Activated gamma-delta T cell (primary cell): Measurements from ENCODE around the gene FAM20C.

Experiments used
- DNase-seq: peaks from one replicate; lab custom pipeline; 2025; lab: John Stamatoyannopoulos, UW

The FAM20C gene

DNA sequence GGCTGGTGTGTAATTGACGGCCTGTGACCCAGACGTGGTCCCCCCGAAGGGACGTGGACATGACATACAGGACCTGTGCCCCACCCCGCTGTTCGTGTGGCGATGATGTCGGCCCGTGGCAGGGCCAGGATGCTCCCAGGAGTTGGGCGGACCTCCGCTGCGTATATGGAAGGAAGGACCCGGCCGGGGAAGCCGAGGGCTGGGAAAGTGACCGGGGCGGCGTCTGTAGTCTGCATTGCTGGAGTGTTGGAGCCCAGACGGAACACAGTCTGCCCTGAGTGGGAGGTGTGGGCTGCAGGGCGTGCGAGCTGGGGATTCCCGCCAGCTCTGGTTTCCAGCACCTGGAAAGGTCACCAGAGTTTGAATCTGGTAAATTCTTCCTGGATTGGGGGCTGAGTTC lies 52.6 kb downstream of the FAM20C start:
- no peak for DNase-seq

DNA sequence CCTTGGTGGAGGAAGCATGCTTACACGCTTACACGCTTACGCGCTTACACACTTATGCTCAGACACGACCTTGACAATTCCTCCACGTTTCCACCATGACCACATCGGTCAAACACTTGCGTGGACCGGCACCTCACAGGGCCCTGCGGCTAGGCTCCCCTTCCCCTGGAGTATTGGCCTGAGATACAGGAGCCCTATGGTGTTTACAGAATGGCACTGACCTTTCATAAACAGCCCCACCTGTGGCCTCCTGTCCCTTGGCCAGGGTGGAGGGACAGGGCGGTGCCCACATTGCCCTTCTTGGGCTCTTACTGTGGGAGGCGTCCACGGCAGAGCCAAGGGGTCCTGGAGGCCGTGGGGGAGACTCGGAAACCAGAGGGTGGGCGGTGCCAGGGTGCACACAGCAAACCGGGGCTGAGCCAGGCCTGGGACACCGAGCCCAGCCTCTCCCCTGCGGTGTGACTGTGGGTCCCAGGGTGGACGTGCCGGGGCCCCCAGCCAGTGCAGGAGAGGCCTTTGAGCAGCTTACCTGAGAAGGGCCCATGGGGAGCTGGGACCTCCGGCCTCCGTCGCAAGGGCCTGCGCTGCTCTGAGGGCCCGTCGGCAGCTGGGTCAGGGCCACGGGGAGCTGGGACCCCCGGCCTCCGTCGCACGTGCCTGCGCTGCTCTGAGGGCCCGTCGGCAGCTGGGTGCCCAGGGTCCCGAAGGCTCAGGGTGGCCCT lies 53.4 kb downstream of the FAM20C start:
- DNase-seq = no peak

DNA sequence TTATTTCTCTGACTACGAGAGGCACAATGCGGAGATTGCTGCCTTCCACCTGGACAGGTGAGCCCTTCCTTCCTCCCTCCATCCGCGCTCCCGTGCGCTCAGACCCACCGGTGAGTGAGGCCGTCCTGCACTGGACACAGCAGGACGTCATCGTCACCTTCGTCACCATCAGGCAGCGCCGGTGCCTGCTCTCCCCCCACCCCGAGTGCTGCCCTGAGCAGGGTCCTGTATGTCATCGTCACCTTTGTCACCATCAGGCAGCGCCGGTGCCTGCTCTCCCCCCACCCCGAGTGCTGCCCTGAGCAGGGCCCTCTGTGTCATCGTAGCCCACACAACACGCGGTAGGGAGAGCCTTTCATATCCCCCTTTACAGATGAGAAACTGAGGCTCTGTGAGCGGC lies 54.1 kb downstream of the FAM20C start:
- DNase-seq = no peak

DNA sequence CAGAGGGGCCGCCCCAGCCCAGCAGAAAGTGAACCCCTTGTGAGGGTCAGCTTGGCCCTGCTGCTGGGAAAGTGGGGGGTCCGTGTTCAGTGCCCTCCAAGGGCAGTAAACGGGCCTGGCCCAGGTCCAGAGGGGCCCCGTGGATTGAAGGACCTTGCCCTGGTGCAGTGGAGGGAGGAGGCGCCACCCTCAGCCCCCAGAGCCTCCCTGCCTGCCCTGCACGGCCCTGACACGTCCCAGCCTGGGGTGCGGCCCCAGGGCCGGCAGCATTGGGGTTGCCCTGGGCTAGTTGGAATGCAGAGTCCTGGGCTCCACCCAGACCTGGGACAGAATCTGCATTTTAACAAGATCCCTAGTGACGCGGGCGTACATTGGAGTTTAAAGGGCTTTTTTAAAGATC lies 54.8 kb downstream of the FAM20C start:
- DNase-seq = no peak

DNA sequence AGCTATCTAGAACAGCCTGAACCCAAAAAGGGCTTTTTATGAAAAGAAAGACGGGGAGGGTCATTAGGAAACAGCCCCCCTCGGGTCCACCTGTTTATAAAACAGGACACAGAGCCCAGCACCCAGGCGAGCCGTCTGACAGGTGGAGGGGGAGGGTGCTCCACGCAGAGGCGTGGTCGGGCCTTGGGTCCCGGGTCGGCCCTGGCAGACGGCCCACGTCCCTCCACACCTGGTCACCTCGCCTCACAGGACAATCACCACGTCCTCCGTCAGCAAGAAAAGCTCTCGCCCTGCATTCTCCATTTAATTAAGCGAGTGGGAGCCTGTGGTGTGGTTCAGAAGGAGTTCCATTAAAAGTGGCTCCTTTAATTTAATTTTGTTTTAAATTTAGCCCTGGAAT lies 55.3 kb downstream of the FAM20C start:
- no peak for DNase-seq

DNA sequence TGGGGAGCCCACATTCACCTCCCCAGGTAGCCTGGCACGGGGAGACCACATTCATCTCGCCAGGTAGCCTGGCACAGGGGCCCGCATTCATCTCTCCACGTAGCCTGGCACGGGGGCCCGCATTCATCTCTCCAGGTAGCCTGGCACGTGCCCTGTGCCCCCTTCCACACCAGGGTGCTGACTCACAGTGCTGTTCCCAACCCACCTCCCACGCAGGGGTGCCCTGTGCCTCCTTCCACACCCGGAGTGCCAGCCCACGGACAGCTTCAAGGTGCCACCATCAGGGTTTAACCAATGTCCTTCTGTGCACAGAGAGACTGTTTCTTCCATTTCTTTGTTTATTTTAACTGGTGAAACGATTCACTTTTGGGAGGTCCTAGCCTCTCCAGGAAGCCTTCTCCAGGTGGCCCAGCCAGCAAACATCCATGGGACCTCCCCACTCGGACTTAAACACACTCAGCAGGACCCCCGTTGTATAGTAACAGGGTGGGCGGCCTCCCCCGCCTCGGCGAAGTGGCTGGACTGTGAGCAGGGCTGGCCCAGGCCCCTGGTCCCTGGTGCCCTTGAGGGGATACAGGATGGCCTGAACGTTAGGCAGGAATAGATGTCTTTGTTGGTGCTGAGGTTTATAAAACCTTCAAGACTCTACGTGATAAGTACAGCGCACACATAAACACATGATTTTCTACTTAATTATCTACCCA lies 56.5 kb downstream of the FAM20C start:
- DNase-seq = no peak

DNA sequence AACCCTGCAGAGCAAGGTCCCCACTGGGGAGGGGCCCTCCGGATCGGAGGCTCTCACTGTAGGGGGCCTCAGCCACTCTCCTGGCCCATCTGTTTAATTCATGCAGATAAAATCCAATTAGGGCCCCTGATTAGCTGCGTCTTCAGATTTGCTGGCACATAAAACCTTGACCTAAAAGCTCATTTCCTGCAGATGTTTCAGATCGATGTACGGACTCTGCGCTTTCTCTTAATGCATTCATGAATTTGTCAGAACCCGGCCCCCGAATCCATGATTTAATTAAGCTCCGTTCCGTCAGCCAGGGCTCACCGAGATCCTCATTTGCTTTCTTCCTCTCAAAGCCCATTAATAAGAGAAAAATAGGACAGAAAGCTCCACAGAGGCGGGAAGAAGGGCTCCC lies 57.6 kb downstream of the FAM20C start:
- DNase-seq = no peak

DNA sequence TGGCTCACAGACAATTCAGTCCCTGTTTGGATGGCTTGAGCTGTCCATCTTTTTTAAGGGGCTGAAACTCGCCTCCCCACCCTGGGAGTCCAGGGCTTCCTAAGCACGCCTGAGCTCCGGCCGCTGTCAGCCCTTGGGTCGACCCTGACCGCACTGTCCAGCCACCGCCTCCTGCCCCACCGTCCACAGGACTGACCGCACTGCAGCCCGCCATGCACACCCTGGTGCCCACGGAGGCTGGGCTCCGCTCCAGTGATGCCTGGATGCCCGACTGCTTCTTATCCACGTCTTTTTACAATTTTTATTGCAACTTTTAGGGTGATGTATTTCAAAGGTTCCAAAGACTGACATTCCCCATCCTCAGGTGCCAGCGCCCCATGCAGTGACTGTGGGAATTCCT lies 58.2 kb downstream of the FAM20C start:
- DNase-seq = no peak

DNA sequence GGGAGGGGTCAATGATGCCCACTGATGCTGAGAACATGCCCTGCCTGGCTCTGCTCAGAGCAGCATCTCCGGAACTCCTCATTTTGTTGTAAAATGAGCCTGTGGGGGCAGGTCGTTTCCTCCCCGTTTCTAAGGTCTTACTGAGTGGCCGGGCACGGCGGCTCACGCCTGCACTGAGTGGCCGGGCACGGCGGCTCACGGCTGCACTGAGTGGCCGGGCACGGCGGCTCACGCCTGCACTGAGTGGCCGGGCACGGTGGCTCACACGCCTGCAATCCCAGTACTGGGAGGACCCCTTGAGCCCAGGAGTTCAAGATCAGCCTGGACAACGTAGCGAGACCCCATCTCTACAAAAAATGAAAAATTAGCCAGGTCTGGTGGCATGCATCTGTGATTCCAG lies 58.6 kb downstream of the FAM20C start:
- DNase-seq = no peak

DNA sequence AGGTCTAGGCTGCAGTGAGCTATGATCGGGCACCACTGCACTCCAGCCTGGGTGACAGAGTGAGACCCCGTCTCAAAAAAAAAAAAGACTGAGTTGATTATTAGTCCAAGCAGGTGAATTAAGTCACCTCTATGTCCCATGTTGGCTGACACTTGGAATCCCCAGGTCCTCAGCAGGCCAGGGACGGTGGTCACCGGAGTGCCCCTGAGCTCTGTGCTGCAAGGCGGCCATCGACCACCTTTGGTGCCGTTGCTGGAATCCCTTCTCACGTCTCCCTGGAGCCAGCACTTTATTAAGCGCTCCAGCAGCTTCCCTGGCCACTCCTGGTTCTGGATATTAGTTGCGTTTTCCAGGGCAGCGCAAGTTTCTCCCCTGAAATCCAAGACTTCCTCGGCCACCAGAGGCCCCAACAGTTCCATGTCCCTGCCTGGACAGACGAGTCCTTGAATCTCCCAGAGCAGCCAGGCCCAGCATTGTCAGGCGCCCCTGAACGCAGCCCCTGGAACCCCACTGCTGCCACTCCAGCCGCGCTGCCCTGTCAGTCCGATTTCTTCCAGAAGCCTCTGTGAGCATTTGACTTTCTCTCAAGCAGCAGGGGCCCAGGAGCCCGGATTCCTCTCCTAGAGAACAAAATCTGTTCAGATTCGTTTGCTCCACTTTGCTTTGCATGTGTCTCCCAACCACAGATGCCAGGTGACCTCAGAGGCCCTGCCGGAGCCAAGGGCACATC lies 59.2 kb downstream of the FAM20C start:
- no peak for DNase-seq

DNA sequence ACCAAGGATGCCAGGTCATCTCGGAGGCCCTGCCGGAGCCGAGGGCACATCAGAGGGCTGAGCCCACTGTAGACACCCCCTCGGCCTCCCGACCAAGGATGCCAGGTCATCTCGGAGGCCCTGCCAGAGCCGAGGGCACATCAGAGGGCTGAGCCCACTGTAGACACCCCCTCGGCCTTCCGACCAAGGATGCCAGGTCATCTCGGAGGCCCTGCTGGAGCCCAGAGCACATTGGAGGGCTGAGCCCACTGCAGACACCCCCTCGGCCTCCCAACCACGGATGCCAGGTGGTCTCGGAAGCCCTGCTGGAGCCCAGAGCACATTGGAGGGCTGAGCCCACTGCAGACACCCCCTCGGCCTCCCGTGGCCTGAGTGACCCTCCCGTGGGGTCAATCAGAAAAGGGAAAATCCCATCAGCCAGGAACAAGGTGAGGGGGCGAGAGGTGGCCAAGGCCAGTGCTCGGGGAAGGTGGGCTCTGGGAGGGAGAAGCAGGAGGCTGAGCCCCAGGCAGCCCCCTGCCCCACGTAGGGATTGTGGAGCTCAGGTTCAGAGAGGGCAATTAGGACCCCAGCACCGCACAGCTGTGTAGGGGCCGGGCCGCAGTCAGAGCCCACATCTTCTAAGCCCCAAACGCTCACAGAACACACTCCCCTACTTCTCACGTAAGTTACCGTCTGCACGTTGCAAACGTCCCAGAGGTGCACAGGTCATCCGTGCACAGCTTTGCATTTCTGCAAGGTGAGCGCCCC lies 60.0 kb downstream of the FAM20C start:
- no peak for DNase-seq

DNA sequence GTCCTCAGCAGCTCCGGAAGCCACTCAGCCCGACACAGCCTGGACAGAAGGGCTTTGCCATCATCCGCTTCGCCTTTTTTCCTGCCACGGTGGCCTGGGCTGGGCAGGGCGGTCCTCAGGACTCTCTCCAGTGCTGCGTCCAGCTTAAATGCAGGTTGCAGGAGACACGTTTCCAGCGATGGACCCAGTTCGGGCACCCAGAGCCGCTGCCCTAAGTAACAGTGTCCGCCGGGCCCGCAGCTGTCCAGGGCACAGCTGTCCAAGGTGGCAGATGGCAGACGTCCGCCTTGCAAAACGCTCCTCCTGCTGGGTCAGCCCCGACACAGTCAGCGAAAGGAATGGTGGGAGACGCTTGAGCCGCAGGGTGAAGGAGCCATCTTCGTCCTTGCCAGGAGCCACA lies 60.6 kb downstream of the FAM20C start:
- DNase-seq = no peak

DNA sequence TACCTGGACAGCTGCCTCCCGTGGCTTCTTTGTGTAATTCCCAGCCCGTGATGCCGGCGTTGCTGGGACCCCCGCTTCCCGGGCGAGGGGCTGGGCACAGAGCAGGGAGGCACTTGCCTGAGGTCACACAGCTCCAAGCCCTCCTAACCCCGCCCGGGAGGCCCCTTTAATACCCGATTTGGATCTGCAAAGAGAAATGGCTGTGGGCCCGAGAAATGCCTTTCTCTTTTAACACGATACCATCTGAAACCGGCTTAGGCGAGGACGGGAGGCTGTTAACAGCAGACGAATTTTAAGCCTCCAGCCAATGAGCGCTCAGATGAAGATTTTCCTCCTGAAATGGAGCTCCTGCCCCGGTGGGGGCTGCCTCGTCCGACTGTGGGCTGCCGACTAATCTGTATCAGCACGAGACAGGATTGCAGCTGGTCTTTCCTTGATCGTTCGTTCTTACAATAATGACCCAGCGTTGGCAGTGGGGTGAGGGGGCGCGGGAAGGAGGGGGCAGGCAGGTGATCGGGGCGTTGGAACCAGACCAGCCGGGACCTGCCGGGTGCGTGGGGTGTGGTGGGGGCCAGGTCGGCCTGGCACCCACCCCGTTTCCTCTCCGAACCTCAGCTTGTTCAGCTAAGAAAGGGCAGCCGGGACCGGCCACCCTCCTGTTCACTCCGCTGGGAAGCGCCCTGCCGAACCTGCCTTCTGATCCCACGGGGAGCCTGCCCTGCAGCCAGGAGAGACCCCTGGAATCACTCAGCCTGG lies 61.4 kb downstream of the FAM20C start:
- no peak for DNase-seq

DNA sequence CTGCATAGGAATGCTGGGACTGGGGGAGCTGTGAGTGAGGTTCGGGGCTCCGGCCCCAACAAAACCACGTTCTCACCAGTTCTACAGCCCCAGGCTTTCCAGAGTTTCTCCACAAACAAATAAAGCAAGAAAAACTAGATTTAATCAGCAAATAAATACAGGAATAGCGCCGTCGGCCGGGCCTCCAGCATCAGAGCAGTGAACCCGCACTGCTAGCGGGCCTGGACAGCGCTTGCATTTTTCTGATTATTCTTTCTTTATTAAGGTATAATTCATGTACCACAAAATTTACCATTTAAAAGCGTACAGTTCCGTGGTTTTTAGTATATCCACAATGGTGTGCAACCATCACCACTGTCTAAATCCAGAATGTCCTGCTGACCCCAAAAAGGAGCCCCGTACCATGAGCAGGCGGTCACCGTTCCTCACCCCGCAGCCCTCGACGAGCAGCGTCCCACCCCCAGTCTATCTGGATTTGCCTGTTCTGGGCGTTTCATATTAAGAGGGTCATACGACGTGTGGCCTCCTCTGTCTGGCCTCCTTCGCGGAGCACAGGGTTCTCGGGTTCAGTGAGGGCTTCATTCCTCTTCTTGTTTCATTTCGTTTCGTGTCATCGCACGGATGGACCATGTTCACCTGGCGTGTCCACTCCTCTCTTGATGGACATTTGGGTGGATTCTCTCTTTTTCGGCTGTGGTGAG lies 62.1 kb downstream of the FAM20C start:
- no peak for DNase-seq

DNA sequence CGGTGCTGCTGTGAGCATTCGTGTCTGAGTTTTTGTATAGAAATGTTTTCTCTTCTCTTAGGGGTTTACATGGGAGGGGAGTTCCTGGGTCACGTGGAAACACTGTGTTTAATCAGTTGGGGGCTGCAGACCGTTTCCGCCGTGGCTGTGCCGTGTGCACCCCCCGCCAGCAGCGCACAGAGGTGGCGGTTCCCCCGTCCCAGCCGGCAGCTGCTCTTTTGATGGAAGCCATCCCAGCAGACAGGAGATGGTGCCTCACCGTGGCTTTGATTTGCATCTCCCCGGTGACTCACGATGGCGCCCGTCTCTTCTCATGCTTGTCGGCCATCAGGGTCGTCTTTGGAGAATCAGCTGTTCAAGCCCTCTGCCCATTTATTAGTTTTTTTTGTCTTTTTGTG lies 62.7 kb downstream of the FAM20C start:
- no peak for DNase-seq

DNA sequence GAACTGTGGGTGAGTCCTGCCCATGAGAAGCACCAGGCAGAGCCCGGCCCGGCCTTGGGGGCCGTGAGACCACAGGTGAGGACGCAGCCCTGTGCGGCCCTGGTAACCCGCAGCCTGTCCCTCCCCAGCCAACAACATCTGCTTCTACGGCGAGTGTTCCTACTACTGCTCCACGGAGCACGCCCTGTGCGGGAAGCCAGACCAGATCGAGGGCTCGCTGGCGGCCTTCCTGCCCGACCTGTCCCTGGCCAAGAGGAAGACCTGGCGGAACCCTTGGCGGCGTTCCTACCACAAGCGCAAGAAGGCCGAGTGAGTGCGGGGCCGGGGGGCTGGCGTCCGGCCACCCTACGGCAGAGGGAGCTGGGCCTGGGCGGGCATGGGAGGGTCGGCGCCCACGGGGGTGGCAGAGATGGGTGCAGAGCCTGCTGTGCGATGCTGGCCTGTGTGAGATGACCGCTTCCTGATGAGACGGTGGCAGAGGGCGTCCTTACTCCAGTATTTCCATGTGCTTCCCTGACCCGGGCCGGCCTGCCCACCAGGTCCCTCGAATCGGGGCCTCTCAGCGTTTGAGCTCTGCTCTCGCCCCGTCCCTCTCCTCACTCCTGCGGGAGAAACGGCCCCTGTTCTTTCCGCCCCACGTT lies 63.5 kb downstream of the FAM20C start:
- no peak for DNase-seq

DNA sequence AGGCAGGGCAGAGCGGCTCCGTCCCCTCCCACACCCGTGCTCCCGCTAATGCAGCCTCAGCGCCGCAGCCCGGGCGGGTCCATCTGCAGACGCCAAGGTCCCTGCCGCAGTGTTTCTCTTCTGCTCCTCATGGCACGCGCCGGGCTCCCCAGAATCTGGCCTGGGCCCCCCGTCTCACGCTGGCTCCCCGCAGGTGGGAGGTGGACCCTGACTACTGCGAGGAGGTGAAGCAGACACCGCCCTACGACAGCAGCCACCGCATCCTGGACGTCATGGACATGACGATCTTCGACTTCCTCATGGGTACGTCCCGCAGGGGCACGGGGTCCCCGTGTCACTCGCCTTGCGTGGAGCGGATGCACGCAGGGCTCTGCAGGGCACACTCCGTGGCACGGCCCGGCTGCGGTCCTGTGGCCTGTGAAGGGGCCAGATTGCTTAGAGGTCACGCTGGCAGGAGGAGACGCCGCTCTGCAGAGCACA lies 64.1 kb downstream of the FAM20C start:
- DNase-seq = no peak

DNA sequence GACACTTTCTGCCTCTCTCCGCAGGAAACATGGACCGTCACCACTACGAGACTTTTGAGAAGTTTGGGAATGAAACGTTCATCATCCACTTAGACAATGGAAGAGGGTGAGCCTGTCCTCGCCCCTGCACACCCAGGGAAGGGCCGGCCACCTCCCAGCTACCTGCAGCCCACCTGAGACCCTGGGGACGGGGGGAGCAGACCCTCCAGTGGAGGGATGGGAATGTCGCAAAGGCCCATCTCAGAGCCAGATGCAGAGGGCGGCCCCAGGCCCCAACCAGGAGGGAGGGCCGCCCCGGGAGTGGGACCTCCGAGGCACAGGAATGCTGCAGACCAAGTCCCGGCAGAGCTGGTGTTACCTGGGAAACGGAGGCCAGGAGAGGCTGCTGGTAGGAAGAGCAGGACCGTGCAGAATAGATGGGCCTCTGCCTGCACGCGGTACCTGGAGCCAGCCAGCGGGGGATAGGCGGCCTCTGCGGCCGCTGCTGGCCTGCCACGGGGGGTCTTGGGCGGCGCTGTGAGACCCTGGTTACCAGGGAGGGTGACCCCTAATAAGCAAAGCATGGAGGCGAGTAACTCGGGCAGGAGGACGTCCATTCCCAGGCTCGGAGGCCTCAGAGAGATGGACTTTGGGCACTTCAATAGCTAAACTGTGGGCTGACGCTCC lies 64.7 kb downstream of the FAM20C start:
- no peak for DNase-seq

DNA sequence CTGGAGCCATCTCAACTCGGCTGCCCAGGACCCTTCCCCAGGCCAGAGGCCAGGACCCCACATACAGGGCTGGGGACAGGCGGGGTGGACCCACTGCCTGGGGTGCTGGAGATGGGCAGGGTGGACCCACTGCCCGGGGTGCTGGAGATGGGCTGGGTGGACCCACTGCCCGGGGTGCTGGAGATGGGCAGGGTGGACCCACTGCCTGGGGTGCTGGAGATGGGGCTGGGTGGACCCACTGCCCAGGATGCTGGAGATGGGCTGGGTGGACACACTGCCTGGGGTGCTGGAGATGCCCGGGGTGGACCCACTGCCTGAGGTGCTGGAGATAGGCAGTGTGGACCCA lies 65.2 kb downstream of the FAM20C start:
- DNase-seq = no peak
